Hippocampal formation (tissue), 2 donors: ENCODE results near the gene MACROD1.

Experiments used
- DNase-seq, 2 donors: peaks; one replicate each; lab custom pipeline; 2025; lab: John Stamatoyannopoulos, UW

MACROD1 gene

DNA sequence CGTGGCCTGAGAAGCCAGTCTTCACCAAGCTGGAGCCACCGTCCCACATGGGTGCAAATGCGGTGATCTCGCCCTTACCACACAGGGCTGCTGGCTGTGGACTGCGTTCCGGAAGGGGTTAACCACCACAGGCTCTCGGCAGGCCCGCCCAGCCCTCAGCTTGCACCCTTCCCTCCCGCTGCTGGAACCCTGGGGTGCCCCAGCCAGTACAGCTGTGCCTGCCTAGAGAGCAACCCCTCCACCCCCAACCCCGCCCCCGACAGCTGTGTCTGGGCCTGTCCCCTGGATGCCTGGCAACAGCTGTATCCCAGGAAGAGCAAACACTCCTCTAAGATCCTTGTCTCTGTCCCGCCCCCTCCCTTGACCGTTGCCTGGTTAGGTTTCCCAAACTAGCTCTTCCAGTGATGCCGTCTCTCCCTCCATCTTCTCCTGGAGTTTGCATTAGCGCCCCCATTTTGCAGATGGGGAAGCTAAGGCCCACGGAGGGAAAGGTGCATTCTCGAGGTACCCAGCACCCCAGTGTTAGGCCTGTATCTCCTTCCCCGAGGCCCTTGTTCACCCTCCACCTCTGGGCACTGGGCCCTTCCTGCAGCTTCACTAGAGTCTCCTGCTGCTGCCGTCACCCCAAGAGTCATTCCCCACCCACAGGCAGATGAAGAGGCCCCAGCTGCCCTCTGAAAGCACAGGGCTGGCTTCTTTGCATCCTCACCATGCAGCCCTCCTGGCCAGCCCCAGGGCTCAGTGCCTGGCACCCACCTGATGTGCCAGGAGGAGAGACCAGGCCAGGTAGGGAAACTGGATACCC is 204.1 kb downstream of the MACROD1 start:
- DNase-seq = no peak

DNA sequence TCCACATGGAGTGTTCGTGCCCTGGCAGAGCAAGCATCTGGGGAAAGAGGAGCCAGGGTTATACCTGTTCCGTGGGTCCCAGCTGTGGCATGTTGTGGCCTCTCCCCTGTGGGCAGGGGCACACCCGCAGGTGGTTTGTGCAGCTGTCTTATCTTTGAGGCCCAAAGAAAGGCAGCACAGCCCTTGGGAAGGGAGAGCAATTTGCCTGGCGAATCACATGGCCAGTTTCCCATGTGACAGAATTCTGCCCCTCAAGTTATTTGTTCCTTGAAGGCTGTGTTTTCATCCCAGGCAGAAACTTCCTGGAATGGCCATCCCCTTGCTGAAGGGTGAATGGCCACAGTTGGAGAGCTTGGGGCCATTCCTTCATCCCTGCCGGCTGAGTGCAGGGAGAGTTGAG is 207.9 kb downstream of the MACROD1 start:
- DNase-seq = no peak

DNA sequence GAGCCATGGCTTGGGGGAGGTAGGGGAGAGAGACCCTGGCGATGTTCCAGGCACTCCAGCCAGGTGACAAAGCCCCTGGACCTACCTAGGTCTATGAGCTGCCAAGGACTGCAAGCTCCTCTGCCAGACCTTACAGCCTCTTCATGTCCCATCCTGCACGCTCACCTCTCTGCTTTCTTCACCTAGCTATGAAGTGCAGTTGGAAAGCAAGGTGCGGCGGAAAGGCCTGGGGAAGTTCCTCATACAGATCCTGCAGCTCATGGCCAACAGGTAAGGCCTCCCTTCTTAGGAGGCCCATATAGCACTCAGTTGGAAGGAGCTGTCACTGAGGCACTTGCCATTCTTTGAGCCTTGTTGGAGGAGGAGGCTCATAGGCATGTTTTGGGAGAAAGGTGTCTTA is 213.3 kb downstream of the MACROD1 start:
- DNase-seq = no peak

DNA sequence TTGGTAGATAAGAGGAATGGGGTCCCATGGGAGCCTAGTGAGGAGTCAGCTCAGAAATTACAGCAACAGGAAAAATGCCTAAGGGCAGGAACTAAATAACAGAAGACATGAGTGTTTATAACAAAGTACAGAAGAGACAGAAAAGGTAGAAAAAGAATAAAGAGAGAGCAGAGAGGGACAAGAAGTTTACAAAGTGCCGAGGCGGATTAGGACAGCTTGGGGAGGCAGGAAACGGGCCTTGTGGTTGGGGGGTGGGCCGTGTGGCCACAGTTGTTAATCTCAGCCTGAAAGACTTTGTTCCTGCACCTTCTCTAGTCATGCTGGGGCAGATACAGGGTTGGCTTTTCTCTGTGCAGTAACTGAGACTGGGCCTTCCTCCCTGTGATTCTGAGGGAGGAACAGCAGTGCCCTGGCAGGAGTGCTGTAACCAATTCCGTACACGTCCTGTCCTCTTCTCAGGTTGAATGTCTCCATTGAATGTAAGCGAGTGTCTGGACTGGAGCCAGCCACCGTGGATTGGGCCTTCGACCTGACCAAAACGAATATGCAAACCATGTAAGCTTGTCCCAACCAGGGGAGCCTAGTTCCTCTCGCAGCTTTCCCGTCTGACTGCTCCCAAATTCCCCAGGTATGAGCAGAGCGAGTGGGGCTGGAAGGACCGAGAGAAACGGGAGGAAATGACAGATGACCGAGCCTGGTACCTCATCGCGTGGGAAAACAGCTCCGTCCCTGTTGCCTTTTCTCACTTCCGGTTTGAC is 214.0 kb downstream of the MACROD1 start:
- DNase-seq = no peak
